GM12873 (cell line): ENCODE measurements around the gene SFXN5.

ENCODE experiments used
- TF ChIP-seq, protein P1 (sequence below): IDR thresholded peaks from 2 replicates; pipeline ENCODE4 v1.5.1; 2012; ENCODE audit warnings: low read depth, mild to moderate bottlenecking, moderate library complexity, low read length, control low read depth; ENCODE audit not compliant: insufficient read depth; ENCODE audit errors: missing control alignments

The SFXN5 gene

DNA sequence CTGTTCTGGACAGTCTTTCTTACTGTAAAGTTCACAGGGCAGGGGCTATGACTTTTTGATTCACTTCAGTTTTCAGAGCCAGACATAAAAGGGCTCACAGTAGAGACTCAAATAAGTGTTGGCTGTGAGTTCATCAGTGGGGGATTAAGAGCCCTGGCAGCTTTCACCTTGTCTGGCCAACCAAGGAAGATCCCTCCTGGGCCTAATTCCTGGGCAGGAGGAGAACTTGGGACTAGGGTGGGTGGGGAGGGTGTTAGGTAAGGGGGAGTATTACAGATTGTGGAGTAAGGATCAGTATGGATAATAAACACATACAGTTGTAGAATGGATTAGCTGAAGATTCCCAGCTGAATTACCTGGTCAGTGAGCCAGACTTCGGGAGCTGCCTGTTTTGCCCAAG lies 904 bp upstream of the SFXN5 start:
- TF ChIP-seq, protein P1, sequence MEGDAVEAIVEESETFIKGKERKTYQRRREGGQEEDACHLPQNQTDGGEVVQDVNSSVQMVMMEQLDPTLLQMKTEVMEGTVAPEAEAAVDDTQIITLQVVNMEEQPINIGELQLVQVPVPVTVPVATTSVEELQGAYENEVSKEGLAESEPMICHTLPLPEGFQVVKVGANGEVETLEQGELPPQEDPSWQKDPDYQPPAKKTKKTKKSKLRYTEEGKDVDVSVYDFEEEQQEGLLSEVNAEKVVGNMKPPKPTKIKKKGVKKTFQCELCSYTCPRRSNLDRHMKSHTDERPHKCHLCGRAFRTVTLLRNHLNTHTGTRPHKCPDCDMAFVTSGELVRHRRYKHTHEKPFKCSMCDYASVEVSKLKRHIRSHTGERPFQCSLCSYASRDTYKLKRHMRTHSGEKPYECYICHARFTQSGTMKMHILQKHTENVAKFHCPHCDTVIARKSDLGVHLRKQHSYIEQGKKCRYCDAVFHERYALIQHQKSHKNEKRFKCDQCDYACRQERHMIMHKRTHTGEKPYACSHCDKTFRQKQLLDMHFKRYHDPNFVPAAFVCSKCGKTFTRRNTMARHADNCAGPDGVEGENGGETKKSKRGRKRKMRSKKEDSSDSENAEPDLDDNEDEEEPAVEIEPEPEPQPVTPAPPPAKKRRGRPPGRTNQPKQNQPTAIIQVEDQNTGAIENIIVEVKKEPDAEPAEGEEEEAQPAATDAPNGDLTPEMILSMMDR, result no peak

DNA sequence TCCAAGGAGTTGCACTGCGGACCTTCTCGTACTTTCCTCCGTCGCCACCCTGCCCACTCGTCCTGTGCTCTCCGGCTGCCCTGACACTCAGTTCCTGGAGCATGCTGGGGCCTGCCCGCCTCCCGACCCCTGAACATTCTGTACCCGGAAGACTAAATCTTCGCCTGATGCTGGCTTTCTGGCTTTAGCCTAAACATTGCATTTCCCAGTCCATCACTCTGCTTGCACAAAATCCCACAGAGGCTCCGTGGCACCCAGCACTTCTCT lies 550 bp upstream of the SFXN5 start:
- TF ChIP-seq, protein P1, result no peak

DNA sequence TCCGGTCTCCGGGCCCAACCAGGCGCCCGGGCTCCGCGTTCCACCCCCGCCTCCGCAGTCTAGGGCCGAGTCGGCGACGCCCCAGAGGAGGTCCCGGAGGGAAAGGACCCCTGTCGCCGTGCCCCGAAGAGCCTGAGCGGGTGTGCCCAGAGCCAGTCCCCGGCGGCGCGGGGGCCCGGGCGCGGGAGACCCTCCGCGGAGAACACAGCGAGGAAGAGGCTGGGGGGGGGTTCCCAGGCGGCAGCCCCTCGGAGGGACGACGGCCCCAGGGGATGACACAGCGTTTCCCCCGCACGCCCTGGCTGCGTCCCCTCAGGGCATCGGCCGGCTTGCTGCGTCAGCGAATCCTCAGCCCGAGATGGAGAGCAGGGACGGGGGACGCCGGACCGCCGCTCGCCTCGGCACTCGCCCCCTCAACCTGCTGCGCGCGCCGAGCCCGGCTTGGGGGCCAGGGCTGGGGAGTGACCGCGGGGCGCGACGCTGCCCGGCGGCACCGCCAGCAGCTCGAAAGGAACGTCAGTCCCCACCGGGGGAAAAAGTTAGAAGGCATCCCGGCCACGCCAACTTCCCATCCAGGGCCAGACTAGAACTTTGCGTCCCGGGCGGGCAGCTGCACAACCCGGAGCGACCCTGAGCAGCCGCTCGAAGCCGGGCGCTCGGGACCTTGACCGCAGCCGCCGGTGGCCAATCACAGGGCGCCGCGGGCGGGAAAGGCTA lies 711 bp downstream of the SFXN5 start:
- TF ChIP-seq, protein P1, result no peak

DNA sequence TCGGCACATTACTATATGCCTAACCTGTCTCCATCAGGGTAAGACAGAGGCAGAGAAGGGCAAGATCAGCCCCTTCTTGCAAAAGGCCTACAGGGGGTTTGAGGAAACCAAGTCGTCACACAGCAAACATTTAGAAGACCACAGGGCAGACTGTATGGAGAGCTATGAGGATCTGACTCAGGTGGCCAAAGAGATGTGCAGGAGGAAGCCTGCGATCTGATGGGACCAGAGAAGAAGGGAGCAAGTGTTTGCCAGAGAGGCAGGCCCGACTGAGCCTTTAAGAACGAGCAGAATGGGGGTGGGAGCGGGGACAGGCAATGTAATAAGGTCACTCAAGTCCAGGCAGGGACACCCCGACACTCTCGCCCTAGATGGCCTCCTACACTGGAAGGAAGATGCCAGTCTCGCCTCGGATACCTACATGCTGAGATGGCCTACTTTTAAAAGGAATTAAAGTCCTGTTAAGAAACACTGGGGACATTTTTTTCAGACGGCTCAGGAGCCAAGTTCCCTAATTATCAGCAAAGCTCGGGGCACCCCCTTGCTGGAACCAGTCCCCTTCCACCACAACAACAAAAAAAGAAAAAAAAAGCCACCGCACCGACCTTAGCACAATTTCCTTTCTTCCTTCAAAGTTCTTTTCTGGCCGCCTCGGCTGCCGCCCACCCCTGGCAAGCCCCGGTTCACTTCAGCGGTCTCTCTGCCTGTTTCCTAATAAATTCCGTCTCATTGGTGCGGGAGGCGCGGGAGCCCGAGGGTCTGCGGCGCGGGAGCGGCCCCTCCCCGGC lies 1.5 kb downstream of the SFXN5 start:
- TF ChIP-seq, protein P1, result no peak

DNA sequence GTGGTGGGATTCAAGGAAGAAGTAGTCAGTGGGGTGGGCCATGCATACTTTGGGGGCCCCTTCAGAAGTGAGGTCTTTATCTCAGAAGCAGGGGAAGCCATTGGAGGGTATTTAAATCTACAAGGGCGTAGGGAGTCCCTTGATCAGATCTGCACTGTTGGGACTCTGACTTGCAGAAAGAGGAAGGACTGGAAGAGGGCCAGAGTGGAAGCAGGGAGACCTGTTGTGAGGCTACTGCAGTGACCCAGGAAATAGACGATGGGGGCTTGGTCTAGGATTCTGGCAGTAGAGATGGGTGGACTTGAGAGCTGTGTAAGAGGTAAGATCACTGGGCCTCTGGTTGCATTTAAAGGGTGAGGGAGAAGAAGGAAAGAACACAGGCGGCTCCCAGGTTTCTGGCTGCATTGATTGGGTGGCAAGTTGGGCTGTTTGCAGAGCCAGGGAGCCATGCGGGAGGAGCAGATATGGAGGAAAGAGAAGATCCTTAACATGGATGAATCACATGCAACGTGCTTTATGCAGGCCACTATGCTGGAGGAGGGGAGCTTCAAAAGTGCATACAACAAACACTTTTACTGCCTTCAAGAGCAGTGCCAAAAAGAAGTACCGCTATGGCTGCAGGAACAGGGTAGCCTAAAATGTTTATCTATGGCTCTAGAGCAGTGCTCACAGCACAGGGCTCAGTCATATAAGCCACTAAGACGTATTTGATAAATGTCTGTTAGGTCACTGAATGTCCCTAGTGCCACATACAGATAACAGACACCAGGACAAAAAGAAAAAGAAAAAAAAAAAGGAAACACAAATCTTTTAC lies 2.3 kb downstream of the SFXN5 start:
- TF ChIP-seq, protein P1, result no peak

DNA sequence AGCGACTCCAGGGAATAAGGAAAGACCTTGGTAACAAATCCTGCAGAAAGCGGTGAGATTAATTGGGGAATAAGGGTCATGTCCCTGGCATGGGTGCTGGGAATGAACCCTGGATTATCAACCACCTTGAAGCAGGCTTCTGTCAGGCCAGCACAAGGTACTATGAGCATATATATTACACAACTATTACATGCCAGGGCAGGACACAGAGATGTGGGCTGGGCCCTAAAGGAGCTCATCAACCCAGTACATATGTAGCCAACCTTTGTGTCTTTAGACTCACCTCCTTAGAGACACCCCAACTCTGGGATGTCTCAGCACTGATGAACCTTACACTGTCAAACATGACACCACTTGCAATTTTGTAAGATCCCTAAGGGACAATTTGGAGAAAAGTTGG lies 3.4 kb downstream of the SFXN5 start:
- TF ChIP-seq, protein P1, result no peak

DNA sequence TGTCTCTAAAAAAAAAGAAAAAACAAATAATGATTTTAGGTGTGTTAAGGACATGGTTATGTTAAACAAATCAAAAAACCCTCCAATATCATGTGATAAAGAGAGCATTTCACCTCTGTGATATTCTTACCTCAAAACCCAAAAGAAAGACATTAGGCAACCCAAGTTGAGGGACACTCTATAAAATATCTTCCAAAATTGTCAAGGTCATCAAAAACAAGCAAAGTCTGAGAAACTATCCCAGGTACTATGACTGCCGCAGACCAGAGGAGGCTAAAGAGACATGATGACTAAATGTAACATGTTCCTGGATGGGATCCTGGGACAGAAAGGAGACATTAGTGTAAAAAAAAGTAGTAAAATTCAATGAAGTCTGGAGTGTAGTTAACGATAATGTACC lies 4.5 kb downstream of the SFXN5 start:
- TF ChIP-seq, protein P1, result no peak
